CD4-positive, alpha-beta T cell (primary cell): ENCODE results near the gene HDAC7. TPM values are rescaled to one million over a fixed set of nuclear protein-coding genes. Genes with fewer than 3 reads are reported as not detected.

Source experiments
- ATAC-seq: fragments of 200-7000 bp; cut with Tn5 transposase; one replicate; pipeline ENCODE4 v1.10.0; 2022; ENCODE audit warnings: mild to moderate bottlenecking; ENCODE audit not compliant: poor library complexity
- CTCF ChIA-PET: fragments of 350-600 bp; sonication (Branson Sonifier 250); formaldehyde crosslinking; loops from one replicate; lab custom pipeline; 2021; ENCODE audit warnings: antibody characterized with exemption, inconsistent platforms; lab: Charles Lee
- POLR2A ChIA-PET: fragments of 350-600 bp; sonication (Branson Sonifier 250); formaldehyde crosslinking; loops from one replicate; lab custom pipeline; 2021; ENCODE audit warnings: antibody characterized with exemption, inconsistent platforms; lab: Charles Lee
- DNase-seq, 14 experiments: peaks; one replicate each; pipeline ENCODE4 v3.0.0-alpha.2; 2013 to 2020; ENCODE audit warnings: mixed read lengths in 2 of 14
- H3K27ac ChIP-seq, 2 donors: one replicate each; pipeline versions ENCODE4 v1.5.1 to v1.7.0; 2013; ENCODE audit warnings: low read length in 2 of 2, low read depth in 1 of 2, mild to moderate bottlenecking in 1 of 2
- H3K27me3 ChIP-seq, 2 experiments: 1 replicate in 1 of 2; 2 replicates in 1 of 2; pipeline versions ENCODE4 v1.6.1 to v1.7.0; 2013; ENCODE audit warnings: low read length in 2 of 2, control low read depth in 1 of 2, mild to moderate bottlenecking in 1 of 2, moderate library complexity in 1 of 2; ENCODE audit not compliant: insufficient read depth in 2 of 2, control insufficient read depth in 1 of 2
- H3K36me3 ChIP-seq: one replicate; pipeline ENCODE4 v1.6.1; 2013; ENCODE audit warnings: low read length, control low read depth; ENCODE audit not compliant: insufficient read depth
- H3K4me1 ChIP-seq: one replicate; pipeline ENCODE4 v1.6.1; 2013; ENCODE audit warnings: low read length, control low read depth; ENCODE audit not compliant: insufficient read depth
- H3K4me3 ChIP-seq: one replicate; pipeline ENCODE4 v1.5.1; 2013; ENCODE audit warnings: mild to moderate bottlenecking, low read length, moderate library complexity
- H3K9me3 ChIP-seq, 2 experiments: 1 replicate in 1 of 2; 2 replicates in 1 of 2; pipeline versions ENCODE4 v1.6.1 to v1.7.0; 2013; ENCODE audit warnings: low read length in 2 of 2, mild to moderate bottlenecking in 2 of 2, control low read depth in 1 of 2, moderate library complexity in 1 of 2; ENCODE audit not compliant: control insufficient read depth in 1 of 2, insufficient read depth in 1 of 2
- H3K27ac Mint-ChIP-seq: one replicate; pipeline ENCODE4 v1.8.0; 2020; ENCODE audit warnings: mixed read lengths
- H3K27me3 Mint-ChIP-seq: one replicate; pipeline ENCODE4 v1.8.0; 2021; ENCODE audit warnings: mixed read lengths
- H3K36me3 Mint-ChIP-seq: one replicate; pipeline ENCODE4 v1.8.0; 2021; ENCODE audit warnings: low read depth, mixed read lengths
- H3K4me1 Mint-ChIP-seq: one replicate; pipeline ENCODE4 v1.8.0; 2021; ENCODE audit warnings: low read depth, mixed read lengths
- H3K4me3 Mint-ChIP-seq: one replicate; pipeline ENCODE4 v1.8.0; 2020; ENCODE audit warnings: mild to moderate bottlenecking, mixed read lengths
- H3K9me3 Mint-ChIP-seq: one replicate; pipeline ENCODE4 v1.8.0; 2020; ENCODE audit warnings: mixed read lengths
- CTCF ChIP-seq: fragments of 200-600 bp; IDR thresholded peaks from one replicate; pipeline ENCODE4 v1.8.0; 2022; ENCODE audit warnings: antibody characterized with exemption, mild to moderate bottlenecking
- intact Hi-C, 2 experiments: fragments of 100-400 bp; cut with DNase I in 1 of 2; cut with micrococcal nuclease in 1 of 2; formaldehyde crosslinking; loops; one replicate each; pipeline versions ENCODE4 v1.15.1 to v1.9.0; 2023 to 2025; cut with DNase I, micrococcal nuclease
- total RNA-seq, 174 experiments: library from RNA in 2 of 174; stranded (reverse) in 2 of 174; gene quantifications; one replicate each; pipeline ENCODE4 v1.2.3 and lab custom pipeline; 2021 to 2026

HDAC7 gene
- total RNA-seq, 2 experiments from 2014 or later, result 116 to 122 TPM

DNA sequence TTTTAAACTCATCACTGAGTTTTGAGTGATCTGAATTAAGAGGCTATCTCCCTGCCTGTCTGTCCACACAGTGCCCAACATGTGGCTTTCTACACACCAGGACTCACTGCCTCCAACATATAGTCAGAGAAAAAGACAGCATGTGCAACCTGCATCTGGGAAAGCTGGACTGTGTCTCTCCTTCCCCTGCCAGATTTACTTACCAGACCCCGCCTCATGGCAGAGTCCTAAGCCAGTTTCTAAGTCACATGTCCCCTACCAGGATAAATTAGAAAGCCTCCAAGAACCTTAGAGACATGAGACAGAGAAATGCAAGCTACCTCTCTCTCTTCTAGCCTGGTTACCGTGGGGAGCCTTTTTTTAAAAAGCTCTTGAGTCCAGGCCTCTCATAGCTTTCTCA lies 2.7 kb upstream of the HDAC7 start:
- TF ChIP-seq CTCF, result no peak
- ChIA-PET CTCF (interaction anchor here (0.8 to 2.0 kb wide), 6 partner anchors 9 to 43 kb away, joined by 3 to 6 read pairs (median 4); no protein-coding TSS in a partner anchor), POLR2A (interaction anchor here (1.0 to 7.3 kb wide), 3 partner anchors 9 to 14 kb away, joined by 3 to 183 read pairs (median 110); no protein-coding TSS in a partner anchor)
- peak overlapping the region; percentile 89 for H3K27ac Mint-ChIP-seq
- no peaks in the 10 kb centered on the region for H3K9me3 ChIP-seq
- no peaks in the 10 kb centered on the region for H3K9me3 Mint-ChIP-seq
- ATAC-seq, result no peak
- peaks cover 9% of the 10 kb centered on the region for H3K36me3 Mint-ChIP-seq
- H3K27ac ChIP-seq, result peak overlapping the region; percentile 44 to 57
- peak overlapping the region; percentile 76 for H3K4me3 Mint-ChIP-seq
- DNase-seq, result no peak
- H3K36me3 ChIP-seq, result no peaks in the 10 kb centered on the region
- H3K27me3 Mint-ChIP-seq, result no peaks in the 10 kb centered on the region
- peaks cover 81% of the 10 kb centered on the region for H3K4me1 ChIP-seq
- no peaks in the 10 kb centered on the region for H3K27me3 ChIP-seq
- peaks cover 88% of the 10 kb centered on the region for H3K4me1 Mint-ChIP-seq
- H3K4me3 ChIP-seq, result no peak overlapping the region
- intact Hi-C loops, result loop anchor here in 1 of 2 experiments (10.0 kb wide), 1 partner anchor 1608 kb away; no protein-coding TSS in a partner anchor

GRCh38 chr12:47821346-47821706 lies 1.6 kb upstream of the HDAC7 start:
- Mint-ChIP-seq H3K27me3 (no peaks in the 10 kb centered on the region), H3K4me1 (peaks cover 89% of the 10 kb centered on the region), H3K9me3 (no peaks in the 10 kb centered on the region), H3K4me3 (peak overlapping the region; percentile 94), H3K36me3 (peaks cover 13% of the 10 kb centered on the region), H3K27ac (peak overlapping the region; percentile 89)
- Histone ChIP-seq H3K9me3 (no peaks in the 10 kb centered on the region), H3K4me3 (no peak overlapping the region), H3K27me3 (no peaks in the 10 kb centered on the region), H3K4me1 (peaks cover 81% of the 10 kb centered on the region), H3K27ac (peak overlapping the region; percentile 74 to 89), H3K36me3 (peaks cover under 1% of the 10 kb centered on the region)
- POLR2A ChIA-PET, result interaction anchor here (0.6 to 7.3 kb wide), 4 partner anchors 12 to 1078 kb away, joined by 3 to 183 read pairs (median 58); partner anchors contain the start of gene SLC48A1
- no peak for DNase-seq
- intact Hi-C loops, result loop anchor here in 1 of 2 experiments (2.0 to 10.0 kb wide), 2 partner anchors 13 to 1607 kb away; no protein-coding TSS in a partner anchor
- ATAC-seq, result no peak
- TF ChIP-seq CTCF, result no peak
- CTCF ChIA-PET, result interaction anchor here (1.2 to 10.5 kb wide), 3 partner anchors 12 to 42 kb away, joined by 3 to 164 read pairs (median 4); no protein-coding TSS in a partner anchor

DNA sequence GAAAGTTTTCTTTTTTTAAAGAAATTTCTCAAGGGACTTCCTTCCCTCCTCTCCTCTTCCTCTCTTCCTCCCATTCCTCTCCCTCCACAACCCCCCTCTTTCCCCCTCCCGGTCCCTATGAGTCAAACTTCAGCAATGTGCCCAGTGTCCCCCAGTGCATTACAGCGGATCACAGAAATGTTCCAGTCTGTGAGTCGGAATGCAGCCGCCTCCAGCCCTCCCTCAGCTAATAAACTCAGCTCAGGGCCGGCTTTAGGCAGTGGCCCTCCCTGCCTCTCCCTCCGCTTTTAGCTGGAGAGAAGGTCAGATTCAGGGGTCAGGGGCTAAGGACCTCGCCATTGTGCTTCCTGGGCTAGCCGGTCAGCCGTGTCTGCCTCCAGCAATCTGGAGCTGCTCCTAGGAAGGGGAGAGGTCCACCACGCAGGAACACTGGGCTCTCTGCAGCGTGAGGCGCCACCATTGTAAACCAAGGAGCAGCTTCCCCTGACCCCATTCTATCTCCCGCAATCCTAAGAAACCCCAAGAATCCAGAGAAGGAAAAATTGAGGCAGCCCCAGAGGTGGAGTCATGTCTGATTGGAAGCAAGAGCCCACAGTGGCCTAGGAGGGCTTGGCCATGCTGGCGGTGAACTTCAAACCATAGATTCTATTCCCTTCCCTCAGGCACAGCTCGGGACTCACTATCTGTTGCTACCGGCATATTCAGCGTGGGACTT lies 1.1 kb upstream of the HDAC7 start:
- H3K36me3 ChIP-seq, result peaks cover 2% of the 10 kb centered on the region
- no peaks in the 10 kb centered on the region for H3K9me3 ChIP-seq
- no peak for ATAC-seq
- H3K27me3 ChIP-seq, result no peaks in the 10 kb centered on the region
- DNase-seq, result peak in 1 of 14 experiments; percentile 51
- H3K27ac ChIP-seq, result peak overlapping the region; percentile 74 to 89
- ChIA-PET POLR2A (interaction anchor here (0.6 to 7.3 kb wide), 6 partner anchors 13 to 1078 kb away, joined by 3 to 183 read pairs (median 4); partner anchors contain the start of gene SLC48A1), CTCF (interaction anchor here (1.0 to 10.5 kb wide), 5 partner anchors 10 to 42 kb away, joined by 3 to 164 read pairs (median 4); no protein-coding TSS in a partner anchor)
- Mint-ChIP-seq H3K36me3 (peaks cover 13% of the 10 kb centered on the region), H3K27me3 (no peaks in the 10 kb centered on the region), H3K4me1 (peaks cover 89% of the 10 kb centered on the region), H3K27ac (peak overlapping the region; percentile 89), H3K4me3 (peak overlapping the region; percentile 94), H3K9me3 (no peaks in the 10 kb centered on the region)
- H3K4me3 ChIP-seq, result peak overlapping the region; percentile 71
- peaks cover 81% of the 10 kb centered on the region for H3K4me1 ChIP-seq
- intact Hi-C loops, result loop anchor here in 1 of 2 experiments (2.0 to 10.0 kb wide), 2 partner anchors 14 to 1606 kb away; no protein-coding TSS in a partner anchor
- TF ChIP-seq CTCF, result no peak
